GM19035 (cell line): ENCODE data around the gene MIA2.
A peak's percentile ranks its signal among the peaks of the same experiment; 100 is the strongest.

Source experiments
- ATAC-seq: cut with Tn5 transposase; IDR thresholded peaks from one replicate; pipeline ENCODE4 v1.9.1; 2021; ENCODE audit not compliant: unreplicated experiment

The MIA2 gene

DNA sequence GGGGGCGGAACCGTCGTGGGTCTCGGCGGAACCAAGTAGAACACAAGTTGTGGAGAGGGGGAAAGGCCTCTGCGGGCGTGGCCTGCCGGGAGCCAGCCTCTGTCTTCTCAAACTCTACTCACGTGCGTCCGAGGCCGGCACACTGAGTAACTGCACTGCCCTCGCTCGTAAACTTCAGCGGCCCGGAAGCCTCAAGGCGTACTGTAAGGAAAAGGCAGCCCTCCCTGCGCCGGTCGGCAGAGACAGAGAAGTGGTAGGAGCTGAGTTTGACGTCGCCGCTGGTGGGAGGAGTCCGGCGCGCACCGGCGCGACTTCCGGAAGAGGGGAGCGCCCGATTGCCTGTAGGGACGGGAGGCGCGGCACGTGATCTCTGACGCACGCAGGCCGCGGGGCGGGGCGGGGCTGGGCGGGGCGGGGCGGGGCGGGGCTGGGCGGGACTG lies 198.5 kb downstream of the MIA2 start, which contains the start of gene FBXO33:
Gene FBXO33, minus strand, starts transcription at position 255 of the 440 bp plus-strand sequence. CDS start 271 bp downstream, outside the sequence.
- peak; percentile 83 for ATAC-seq

DNA sequence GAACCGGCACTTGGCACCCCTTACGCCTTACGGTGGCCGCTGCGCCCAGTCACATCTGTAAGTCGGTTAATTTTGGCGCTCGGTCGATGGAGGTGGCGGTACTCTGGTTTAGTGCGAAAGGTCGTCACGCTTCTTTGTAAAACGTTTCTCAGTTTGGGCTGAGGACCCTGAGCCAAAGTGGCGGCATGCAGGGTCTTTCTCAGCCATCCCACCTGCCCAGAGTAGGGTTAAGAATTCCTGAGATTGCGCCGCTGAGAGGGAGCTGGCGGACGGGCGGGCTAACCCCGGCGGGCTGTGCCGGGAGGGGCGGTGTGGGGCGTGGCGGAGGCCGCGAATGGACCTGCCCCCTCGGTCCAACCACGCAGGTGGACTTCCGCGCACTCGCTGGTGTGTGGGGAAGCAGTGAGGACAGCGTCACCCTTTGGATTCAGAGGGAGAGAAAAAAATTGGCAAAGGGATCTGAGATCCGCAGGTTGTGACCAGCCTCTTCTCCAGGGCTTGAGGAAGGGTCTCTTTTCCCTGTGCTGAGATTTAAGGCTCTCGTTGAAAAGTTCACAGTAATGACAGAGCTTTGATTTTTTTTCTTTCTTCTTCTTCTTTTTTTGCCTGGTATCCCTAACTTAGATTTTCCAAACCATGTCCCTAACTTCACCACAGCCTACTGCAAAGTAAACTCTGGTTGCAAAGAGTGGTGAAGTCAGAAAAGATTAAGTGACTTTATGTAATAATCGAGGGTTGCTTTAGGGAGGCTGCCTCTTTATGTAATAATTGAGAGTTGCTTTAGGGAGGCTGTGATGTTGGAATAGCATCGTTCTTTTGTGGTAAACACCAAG lies 199.1 kb downstream of the MIA2 start:
- ATAC-seq: peak; percentile 61

DNA sequence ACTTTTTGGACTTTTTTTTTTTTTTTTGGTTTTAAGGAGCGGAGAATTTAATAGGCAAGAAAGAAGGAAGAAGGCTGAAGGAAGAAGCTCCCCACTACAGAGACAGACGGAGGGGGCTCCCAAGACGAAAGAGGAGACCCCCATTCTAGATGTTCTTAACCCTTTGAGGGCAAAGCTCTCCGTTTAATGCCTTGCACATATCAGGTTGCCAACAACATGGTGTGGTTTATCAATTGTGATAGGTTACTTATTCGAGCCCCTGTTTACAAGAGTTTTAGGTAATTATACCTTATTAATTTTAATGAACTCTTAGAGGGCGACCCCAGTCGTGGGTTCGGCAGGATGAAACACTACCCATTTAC lies 199.7 kb downstream of the MIA2 start:
- ATAC-seq: no peak

DNA sequence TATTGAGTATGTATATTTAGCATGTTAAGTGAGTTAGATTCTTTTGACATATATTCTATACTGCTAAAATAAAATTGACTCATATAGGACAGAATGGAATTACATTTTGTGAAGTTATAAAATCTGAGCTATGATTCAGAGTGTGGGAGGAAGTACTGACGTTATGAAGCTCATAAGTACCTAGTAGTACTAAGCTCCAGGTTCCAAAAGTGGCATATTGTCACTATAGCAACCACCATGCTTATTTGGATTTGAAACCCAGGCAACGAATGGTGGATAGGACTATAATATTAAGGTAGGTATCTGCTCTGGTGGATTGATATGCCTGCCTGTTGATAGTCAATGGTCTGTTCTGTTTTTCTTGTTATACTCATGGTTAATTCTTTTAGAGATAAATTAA lies 200.7 kb downstream of the MIA2 start:
- no peak for ATAC-seq

DNA sequence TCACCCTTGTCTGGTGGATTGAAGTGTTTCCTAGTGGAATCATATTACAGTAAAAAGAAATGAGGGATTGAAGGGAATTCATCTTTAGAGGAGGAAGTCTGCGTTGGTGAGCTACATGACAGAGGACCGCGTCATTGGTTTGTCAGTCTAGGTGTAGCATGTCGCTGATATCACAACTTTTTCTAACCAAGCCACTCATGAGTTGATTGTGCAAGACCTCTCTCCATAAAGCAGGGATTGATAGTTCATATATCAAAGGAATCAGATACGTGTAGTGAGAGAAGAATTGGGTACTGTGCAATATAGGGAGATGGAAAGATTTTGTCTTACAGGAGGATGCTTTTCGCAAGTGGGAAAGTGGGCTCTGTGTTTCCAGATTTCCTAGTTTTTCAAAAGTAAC lies 201.5 kb downstream of the MIA2 start:
- no peak for ATAC-seq
